Retinal pigment epithelial cell (primary cell): ENCODE measurements around the gene AKAP11.

Source experiments
- DNase-seq: peaks from one replicate; pipeline ENCODE4 v3.0.0-alpha.2; 2010; ENCODE audit warnings: low read depth
- H3K4me3 ChIP-seq: 2 replicates; pipeline ENCODE4 v1.5.1; 2011; ENCODE audit warnings: mild to moderate bottlenecking, low read length, control low read depth, moderate library complexity
- TF ChIP-seq, protein P1 (sequence below): conservative IDR thresholded peaks from 2 replicates; pipeline ENCODE4 v1.5.1; 2011; ENCODE audit warnings: low read depth, low read length, control low read depth, inconsistent platforms

AKAP11 gene

DNA sequence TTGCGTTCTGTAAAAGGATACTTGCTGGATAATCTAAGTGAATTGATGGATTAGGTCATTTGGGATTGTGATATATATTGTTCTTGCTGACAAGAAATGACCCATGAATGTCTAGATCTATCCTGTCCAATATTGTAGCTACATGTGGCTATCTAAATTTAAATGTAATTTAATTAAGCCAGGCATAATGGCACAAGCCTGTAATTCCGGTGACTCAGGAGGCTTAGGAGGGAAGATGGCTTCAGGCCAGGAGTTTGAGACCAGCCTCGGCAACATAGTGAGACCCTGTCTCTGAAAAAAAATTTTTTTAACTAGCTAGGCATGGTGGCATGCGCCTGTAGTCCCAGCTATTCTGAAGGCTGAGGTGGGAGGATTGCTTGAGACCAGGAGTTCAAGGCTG, 39.3 kb upstream of the AKAP11 start:
- DNase-seq, result no peak
- TF ChIP-seq, protein P1, sequence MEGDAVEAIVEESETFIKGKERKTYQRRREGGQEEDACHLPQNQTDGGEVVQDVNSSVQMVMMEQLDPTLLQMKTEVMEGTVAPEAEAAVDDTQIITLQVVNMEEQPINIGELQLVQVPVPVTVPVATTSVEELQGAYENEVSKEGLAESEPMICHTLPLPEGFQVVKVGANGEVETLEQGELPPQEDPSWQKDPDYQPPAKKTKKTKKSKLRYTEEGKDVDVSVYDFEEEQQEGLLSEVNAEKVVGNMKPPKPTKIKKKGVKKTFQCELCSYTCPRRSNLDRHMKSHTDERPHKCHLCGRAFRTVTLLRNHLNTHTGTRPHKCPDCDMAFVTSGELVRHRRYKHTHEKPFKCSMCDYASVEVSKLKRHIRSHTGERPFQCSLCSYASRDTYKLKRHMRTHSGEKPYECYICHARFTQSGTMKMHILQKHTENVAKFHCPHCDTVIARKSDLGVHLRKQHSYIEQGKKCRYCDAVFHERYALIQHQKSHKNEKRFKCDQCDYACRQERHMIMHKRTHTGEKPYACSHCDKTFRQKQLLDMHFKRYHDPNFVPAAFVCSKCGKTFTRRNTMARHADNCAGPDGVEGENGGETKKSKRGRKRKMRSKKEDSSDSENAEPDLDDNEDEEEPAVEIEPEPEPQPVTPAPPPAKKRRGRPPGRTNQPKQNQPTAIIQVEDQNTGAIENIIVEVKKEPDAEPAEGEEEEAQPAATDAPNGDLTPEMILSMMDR, result no peak
- no peak overlapping the region for H3K4me3 ChIP-seq

DNA sequence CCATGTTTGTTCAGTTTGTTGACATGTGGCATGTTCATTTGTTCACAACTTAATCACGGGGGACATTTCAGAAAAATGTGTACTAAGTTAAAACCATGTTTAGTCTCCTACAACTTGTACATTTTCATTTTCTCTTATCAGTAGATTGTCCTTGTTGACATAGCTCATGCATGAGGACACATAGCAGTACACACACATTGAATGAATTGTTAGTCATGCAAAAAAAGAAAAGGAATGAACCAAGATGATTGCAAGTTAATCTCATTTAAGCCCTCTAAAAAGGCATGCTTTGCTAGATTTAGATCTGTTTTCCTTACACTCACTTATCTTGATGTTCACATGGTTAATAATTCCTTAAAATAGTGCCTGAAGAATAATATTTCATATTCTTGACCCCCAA, 38.2 kb upstream of the AKAP11 start:
- H3K4me3 ChIP-seq, result no peak overlapping the region
- peak; percentile 35 for DNase-seq

DNA sequence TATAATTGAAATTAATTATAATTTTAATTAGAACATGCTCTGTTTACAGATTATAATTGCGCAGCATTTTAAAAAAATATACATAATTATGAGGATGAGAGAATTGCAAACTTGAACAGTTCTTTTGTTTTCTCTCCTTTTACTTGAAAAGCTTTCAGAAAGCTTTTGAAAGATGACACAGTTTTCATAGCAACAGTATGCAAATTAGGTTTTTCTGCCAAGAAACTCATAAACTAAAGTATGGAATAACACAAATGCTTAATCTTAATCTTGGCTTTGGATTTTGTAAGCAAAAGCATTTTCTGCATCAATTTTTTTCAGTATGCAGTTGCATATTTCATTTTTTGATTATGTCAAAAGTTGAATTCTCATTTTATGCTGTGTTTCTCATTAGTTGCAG, 32.8 kb upstream of the AKAP11 start:
- no peak overlapping the region for H3K4me3 ChIP-seq
- no peak for DNase-seq
- TF ChIP-seq, protein P1, result no peak

More for the DNA sequence above, 38.2 kb upstream of the AKAP11 start:
- TF ChIP-seq, protein P1, result no peak

DNA sequence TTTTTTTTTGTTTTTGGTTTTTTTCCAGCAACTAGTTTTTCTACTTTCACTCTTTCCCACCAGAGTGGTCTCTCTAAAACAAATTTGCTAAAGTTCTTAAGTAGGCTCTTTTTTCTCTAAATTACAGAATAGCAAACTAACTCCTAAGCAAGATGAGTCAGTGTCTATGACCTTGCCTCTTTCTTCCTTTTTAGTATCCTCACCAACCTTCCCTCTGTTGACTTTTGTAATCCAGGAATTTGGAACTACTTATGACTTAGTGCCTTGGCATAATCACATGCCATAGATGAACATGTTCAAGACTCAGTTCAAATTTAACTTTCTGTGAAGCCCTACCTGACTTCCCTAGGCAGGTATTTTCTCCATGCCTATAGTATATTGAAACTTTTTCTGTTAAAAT, 32.3 kb upstream of the AKAP11 start:
- DNase-seq, result no peak

DNA sequence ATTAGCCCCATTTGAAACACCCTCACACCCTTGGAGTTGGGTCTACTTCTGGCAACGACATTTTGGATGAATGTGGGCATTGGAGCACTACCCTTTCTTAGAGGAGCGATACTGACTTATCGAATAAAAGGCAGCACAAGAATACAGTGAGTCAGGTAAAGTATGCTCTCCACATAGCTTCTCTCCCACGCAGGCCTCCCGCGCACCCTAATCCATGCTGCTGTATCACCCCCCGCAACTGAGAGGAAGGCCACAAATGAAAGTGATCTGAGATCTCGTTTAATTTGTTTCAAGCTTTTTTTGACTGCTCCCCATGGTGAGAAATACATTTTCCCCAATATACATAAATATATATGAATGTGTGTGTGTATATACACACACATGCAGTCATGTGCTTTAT, 25.4 kb upstream of the AKAP11 start:
- no peak overlapping the region for H3K4me3 ChIP-seq
- TF ChIP-seq, protein P1, result no peak

More for the DNA sequence above, 32.3 kb upstream of the AKAP11 start:
- H3K4me3 ChIP-seq, result no peak overlapping the region
- TF ChIP-seq, protein P1, result no peak

DNA sequence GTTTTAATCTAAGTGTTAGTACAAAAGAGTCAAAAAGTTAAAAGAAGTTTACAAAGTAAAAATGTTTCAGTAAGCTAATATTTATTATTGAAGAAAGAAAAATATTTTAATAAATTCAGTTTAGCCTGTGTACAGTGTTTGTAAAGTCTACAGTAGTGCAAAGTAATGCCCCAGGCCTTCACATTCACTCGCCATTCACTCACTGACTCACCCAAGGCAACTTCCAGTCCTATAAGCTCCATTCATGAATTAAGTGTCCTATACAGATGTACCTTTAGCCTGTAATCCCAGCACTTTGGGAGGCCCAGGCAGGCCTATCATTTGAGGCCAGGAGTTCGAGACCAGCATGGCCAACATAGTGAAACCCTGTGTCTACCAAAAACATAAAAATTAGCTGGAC, 24.1 kb upstream of the AKAP11 start:
- DNase-seq, result no peak
- no peak overlapping the region for H3K4me3 ChIP-seq
- TF ChIP-seq, protein P1, result no peak

More for the DNA sequence above, 25.4 kb upstream of the AKAP11 start:
- DNase-seq, result no peak

DNA sequence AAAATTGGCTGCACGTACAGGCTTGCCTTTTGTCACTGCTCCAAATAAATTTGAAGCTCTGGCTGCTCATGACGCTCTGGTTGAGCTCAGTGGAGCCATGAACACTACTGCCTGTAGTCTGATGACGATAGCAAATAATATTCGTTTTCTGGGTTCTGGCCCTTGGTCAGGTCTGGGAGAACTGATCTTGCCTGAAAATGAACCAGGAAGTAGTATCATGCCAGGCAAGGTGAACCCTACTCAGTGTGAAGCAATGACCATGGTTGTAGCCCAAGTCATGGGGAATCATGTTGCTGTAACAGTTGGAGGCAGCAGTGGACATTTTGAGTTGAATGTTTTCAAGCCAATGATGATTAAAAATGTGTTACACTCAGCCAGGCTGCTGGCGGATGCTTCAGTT, 16.1 kb upstream of the AKAP11 start:
- TF ChIP-seq, protein P1, result no peak
- no peak for DNase-seq
- no peak overlapping the region for H3K4me3 ChIP-seq
